NCI-H69 (cell line): ENCODE results near the gene A1BG.
"Not testable (repeated sequence)": the region's sequence is repeated elsewhere in the genome, so short reads cannot be mapped to it uniquely, and the experiment has no call there.

Experiments
- DNase-seq: peaks from one replicate; lab custom pipeline; 2025; lab: John Stamatoyannopoulos, UW

A1BG gene

GRCh38 chr19:58386576-58387337, 33.5 kb upstream of the A1BG start, which contains the start of gene RPS5:
Gene RPS5, plus strand, starts transcription at chr19:58387269. Its CDS starts 869 bp downstream, at chr19:58388138.
- peak; percentile 99 for DNase-seq

GRCh38 chr19:58385891-58386575, 32.7 kb upstream of the A1BG start:
- DNase-seq, result peak; percentile 63

- no peak for DNase-seq
These were observed 32.1 kb upstream of the A1BG start for GRCh38 chr19:58385313-58385890.

- no peak for DNase-seq
These were observed 29.8 kb upstream of the A1BG start for GRCh38 chr19:58382997-58383603.

- peak; percentile 57 for DNase-seq
These were observed 28.3 kb upstream of the A1BG start for GRCh38 chr19:58381460-58382212.

DNA sequence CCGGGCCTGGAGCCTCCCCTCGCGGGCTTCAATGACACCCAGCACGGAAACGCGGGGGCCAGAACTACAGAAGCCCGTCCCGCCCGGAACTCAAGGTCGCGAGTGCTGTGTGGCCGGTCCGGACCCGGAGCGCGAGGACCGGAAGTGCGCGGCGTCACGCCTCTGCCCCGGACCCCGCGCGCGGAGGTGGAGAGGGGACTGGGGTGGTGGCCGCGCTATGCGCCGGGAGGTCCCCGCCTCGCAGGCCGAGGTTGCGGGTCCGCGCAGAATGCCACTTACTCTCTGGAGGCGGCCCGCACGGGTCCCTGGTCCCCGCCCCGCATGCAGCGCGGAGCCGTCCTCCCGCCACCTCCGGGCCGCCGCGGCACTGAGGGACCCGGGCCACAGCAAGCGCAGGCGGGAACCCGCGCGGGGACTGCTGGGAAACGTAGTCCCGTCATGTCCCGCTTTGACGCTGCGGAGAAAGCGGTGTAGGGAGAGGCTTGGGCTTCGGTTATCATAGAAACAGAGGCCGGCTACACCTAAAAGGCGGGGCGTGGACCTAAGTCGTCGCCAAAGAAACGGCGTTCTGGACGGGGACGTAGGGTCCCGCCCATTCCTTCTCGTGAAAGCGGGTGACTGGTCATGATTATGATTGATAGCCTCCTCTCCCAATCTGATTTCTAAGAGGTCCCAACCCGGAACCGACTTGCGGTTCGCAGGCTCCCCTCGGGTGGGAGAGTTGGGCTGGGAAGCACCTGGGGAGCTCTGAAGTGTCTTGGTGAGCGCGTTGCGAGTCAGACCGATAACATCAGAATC, 27.6 kb upstream of the A1BG start, which contains the start of gene ZNF837:
Gene ZNF837 (minus strand): TSS at position 369 of the 798 bp plus-strand sequence. CDS start 11,698 bp downstream, outside the sequence.
- DNase-seq, result peak; percentile 100

- peak; percentile 63 for DNase-seq
These were observed 26.9 kb upstream of the A1BG start for GRCh38 chr19:58380037-58380661.

GRCh38 chr19:58379246-58379645, 26.0 kb upstream of the A1BG start:
- no peak for DNase-seq

GRCh38 chr19:58376724-58377123, 23.4 kb upstream of the A1BG start:
- not testable (repeated sequence) for DNase-seq

DNA sequence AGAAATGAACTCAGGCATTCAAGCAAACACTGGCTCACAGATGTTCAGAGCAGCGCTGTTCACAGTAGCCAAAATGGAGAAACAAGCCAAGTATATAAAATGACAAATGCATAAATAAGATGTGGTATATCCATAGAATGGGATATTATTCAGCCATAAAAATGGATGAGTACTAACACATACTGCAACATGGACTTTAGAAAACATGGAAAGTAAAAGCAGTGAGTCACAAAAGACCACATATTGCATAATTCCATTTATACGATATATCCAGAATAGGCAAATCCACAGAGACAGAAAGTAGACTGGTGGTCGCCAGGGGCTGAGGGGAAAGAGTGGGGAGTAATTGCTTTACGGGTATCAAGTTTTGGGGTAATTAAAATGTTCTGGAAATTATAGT, 20.9 kb upstream of the A1BG start:
- no peak for DNase-seq

DNA sequence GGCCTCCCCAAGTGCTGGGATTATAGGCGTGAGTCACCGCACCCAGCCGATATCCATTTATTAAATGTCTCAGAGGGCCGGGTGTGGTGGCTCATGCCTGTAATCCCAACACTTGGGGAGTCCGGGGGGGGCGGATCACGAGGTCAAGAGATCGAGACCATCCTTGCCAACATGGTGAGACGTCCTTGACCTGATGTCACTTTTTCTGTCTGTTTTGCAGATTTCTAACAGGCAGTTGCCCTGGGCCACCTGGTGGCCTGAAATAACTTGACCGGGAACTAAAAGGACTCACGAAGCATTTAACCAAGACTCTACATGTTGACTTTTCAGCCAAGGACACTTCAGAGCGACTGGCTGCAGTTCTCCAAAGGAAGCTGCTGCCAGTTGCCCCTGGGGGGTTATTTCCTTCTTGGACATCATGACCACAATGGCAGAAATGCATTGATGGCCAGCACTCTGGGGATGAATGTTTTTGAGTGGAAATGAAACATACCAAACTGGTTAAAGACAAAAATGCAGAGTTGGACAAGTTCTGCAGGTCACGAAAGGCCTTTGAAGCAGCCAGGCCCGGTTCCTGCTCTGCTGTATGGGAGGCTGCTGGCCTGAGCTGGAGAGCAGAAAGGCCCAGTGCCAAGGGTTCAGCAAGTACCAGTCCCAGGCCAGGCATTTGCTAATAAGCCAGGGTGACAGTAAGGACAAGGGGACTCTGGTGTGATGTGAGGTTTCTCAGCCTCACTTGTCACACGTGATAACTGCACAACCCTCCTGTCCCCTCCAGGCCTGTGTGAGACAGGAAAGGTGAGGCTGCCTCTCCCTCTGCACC, 19.2 kb upstream of the A1BG start:
- no peak for DNase-seq

DNA sequence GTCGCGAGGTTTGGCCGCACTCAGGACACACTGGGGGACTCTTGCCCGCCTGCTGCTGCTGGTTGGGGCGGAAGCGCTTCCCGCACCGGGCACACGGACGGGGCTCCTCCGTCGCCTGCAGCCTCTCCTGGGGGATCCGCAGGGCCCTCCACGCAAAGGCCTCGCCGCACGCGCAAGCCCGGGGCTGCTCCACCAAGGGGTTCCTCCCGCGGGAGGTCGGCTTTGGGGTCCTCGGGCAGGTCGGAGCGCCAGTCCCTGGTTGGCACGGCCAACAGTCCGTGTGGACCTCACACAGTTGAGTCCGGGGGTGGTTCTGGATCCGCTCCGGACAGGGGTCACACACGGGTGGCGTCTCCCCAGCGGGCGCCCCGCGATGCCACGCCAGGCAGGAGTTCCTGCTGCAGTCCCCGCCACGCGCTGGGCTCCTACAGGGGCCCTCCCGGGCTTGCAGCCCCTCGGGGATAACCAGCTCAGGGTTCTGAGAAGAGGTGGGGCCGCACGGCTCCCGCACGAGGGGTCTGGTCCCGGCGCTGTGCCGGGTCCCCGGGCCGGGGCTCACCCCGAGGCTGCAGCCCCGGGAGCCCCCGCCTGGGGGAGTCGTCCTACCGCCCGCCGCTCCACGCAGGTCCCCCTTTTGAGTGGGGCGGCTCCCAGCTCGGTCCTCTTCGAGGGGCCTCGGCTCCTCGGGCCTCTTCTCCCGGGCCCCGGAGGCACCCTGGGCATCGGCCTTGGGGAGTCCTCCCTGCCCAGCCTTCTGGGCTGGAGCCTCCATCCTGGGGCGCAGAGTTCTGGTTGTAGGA, 15.5 kb upstream of the A1BG start:
- DNase-seq, result no peak

DNA sequence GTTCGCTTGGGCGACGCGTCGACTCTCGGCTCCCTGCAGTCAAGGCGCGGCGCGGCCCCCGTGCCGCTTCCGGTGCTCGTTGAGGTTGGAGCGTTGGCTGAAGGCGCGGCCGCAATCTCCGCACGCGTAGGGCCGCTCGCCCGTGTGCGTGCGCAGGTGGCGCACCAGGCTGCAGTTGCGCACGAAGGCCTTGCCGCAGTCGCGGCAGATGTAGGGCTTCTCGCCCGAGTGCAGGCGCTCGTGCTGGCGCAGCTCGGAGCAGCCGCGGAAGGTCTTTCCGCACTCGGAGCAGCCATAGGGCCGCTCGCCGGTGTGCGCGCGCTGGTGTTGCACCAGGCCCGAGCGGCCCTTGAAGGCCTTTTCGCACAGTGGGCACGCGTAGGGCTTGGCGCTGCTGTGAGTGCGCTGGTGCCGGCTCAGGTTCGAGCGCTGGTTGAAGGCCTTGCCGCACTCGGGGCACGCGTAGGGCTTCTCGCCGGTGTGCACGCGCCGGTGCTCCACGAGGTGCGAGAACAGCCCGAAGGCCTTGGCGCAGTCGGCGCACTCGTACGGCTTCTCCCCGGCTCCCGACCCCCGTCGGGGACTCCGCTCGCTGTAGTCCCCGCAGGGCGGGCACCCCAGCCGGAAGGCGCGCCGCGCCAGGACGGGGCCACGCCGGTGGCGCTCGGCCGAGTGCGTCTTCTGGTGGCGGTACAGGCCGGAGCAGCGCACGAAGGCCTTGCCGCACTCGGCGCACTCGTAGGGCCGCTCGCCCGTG, 14.6 kb upstream of the A1BG start:
- DNase-seq, result no peak

- DNase-seq, result no peak
These were observed 13.5 kb upstream of the A1BG start for GRCh38 chr19:58366585-58367430.

DNA sequence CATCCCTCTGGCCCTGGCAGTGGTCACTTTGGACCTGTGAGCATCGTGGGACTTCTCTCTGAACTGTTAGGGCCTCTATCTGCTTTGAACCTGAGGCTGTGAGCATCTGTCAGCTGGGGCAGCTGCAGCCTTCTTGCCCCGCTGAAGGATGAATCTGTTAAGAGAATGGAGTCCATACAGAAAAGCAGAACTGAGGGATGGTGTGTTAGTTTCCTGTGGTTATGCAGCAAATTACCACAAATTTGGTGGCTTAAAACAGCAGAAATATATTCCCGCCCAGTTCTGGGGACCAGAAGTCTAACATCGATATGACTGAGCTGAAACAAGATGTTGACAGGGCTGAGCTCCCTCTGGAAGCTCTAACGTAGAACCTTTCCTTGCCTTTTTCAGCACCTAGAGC, 10.9 kb upstream of the A1BG start:
- no peak for DNase-seq

GRCh38 chr19:58362272-58362994, 9.1 kb upstream of the A1BG start, which contains the start of gene ZNF497:
Gene ZNF497, minus strand, starts transcription at chr19:58362751. Its CDS starts 5,116 bp downstream, at chr19:58357635.
- DNase-seq, result peak; percentile 99
